OCI-LY3 (cell line): Measurements from ENCODE around the gene LASP1.

Experiments used
- H2AFZ ChIP-seq: fragments of 200-600, 300-600 bp; shearing (Covaris generic); 2 replicates; pipeline ENCODE4 v1.6.0; 2014; ENCODE audit warnings: antibody characterized with exemption, low read depth, low read length
- H3K27ac ChIP-seq: fragments of 200-600, 300-600 bp; sonication (generic); 2 replicates; pipeline ENCODE4 v1.5.1; 2014; ENCODE audit warnings: mild to moderate bottlenecking, low read length, moderate library complexity, mixed read lengths
- H3K27me3 ChIP-seq: fragments of 200-600, 300-600 bp; sonication (generic); 2 replicates; pipeline ENCODE4 v1.6.1; 2014; ENCODE audit warnings: low read depth, low read length, mixed read lengths
- H3K36me3 ChIP-seq: fragments of 200-600, 300-600 bp; sonication (generic); replicated peaks from 2 replicates; pipeline ENCODE3; 2014; ENCODE audit warnings: low read depth, low read length, mixed read lengths
- H3K4me1 ChIP-seq: fragments of 300-600, 200-600 bp; sonication (generic); 2 replicates; pipeline ENCODE4 v1.6.1; 2014; ENCODE audit warnings: low read length, mixed read lengths
- H3K4me2 ChIP-seq: fragments of 200-600, 300-600 bp; sonication (generic); 2 replicates; pipeline ENCODE4 v1.6.1; 2014; ENCODE audit warnings: low read length, mixed read lengths
- H3K4me3 ChIP-seq: fragments of 300-600, 200-600 bp; sonication (generic); 2 replicates; pipeline ENCODE4 v1.5.1; 2014; ENCODE audit warnings: antibody characterized with exemption, mild to moderate bottlenecking, low read length, moderate library complexity
- H3K79me2 ChIP-seq: fragments of 300-600, 200-600 bp; shearing (Covaris generic); 2 replicates; pipeline ENCODE4 v1.6.1; 2014; ENCODE audit warnings: mild to moderate bottlenecking, low read length, mixed read lengths
- H3K9ac ChIP-seq: fragments of 300-600, 200-600 bp; shearing (Covaris generic); 2 replicates; pipeline ENCODE4 v1.6.0; 2014; ENCODE audit warnings: mild to moderate bottlenecking, low read length, moderate library complexity
- H3K9me3 ChIP-seq: fragments of 200-600, 300-600 bp; shearing (Covaris generic); 2 replicates; pipeline ENCODE4 v1.6.1; 2014; ENCODE audit warnings: low read length, mixed read lengths; ENCODE audit not compliant: insufficient read depth
- H4K20me1 ChIP-seq: fragments of 200-600, 300-600 bp; sonication (generic); 2 replicates; pipeline ENCODE4 v1.6.1; 2016; ENCODE audit warnings: low read length, mixed read lengths; ENCODE audit not compliant: insufficient read depth
- EZH2phosphoT487 ChIP-seq: fragments of 200-600 bp; shearing (Covaris generic); IDR thresholded peaks from 2 replicates; pipeline ENCODE4 v1.6.1; 2018; ENCODE audit warnings: antibody characterized with exemption, mixed run types, low read depth
- TF ChIP-seq, protein P1 (sequence below): fragments of 200-600, 300-600 bp; sonication (generic); IDR thresholded peaks from 2 replicates; pipeline ENCODE4 v1.5.1; 2014; ENCODE audit warnings: antibody characterized with exemption, low read length, low read depth

Gene LASP1

GRCh38 chr17:38844261-38844757 lies 25.5 kb upstream of the LASP1 start:
- peaks cover 20% of the 10 kb centered on the region for H3K36me3 ChIP-seq
- H3K4me1 ChIP-seq: no peaks in the 10 kb centered on the region
- H3K79me2 ChIP-seq: peaks cover 7% of the 10 kb centered on the region; the same call in 1 of the 2 replicates
- H3K27ac ChIP-seq: no peak overlapping the region
- no peak overlapping the region for H3K4me2 ChIP-seq
- no peak overlapping the region for H3K4me3 ChIP-seq
- no peaks in the 10 kb centered on the region for H3K9me3 ChIP-seq
- H3K9ac ChIP-seq: no peak overlapping the region
- H2AFZ ChIP-seq: no peak overlapping the region
- H4K20me1 ChIP-seq: peaks cover 15% of the 10 kb centered on the region
- TF ChIP-seq, protein P1, sequence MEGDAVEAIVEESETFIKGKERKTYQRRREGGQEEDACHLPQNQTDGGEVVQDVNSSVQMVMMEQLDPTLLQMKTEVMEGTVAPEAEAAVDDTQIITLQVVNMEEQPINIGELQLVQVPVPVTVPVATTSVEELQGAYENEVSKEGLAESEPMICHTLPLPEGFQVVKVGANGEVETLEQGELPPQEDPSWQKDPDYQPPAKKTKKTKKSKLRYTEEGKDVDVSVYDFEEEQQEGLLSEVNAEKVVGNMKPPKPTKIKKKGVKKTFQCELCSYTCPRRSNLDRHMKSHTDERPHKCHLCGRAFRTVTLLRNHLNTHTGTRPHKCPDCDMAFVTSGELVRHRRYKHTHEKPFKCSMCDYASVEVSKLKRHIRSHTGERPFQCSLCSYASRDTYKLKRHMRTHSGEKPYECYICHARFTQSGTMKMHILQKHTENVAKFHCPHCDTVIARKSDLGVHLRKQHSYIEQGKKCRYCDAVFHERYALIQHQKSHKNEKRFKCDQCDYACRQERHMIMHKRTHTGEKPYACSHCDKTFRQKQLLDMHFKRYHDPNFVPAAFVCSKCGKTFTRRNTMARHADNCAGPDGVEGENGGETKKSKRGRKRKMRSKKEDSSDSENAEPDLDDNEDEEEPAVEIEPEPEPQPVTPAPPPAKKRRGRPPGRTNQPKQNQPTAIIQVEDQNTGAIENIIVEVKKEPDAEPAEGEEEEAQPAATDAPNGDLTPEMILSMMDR: no peak
- no peak for TF ChIP-seq EZH2phosphoT487
- no peaks in the 10 kb centered on the region for H3K27me3 ChIP-seq

DNA sequence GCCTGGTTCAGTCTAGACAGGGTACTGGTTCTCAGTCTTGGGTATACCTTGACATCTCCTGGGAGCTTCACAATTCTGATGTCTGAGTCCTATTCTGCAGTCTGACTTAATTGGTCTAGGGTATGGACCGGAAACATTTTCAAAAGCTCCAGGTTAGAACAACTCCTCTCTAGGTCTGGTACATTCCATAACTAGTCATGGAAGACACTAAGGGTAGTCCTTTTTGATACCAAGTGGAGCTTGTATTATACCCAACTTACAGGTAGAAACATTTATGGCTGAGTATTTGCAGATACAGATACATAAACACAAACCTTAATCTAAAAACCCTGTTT lies 21.3 kb upstream of the LASP1 start:
- H3K4me2 ChIP-seq: no peak overlapping the region
- H3K36me3 ChIP-seq: peaks cover 61% of the 10 kb centered on the region
- no peak overlapping the region for H3K4me3 ChIP-seq
- peaks cover 42% of the 10 kb centered on the region for H3K79me2 ChIP-seq
- no peak overlapping the region for H3K27ac ChIP-seq
- no peak overlapping the region for H2AFZ ChIP-seq
- no peaks in the 10 kb centered on the region for H3K9me3 ChIP-seq
- H3K9ac ChIP-seq: no peak overlapping the region
- H3K27me3 ChIP-seq: no peaks in the 10 kb centered on the region
- H4K20me1 ChIP-seq: peaks cover 52% of the 10 kb centered on the region
- H3K4me1 ChIP-seq: peaks cover 17% of the 10 kb centered on the region
- TF ChIP-seq, protein P1: no peak
- TF ChIP-seq EZH2phosphoT487: no peak

DNA sequence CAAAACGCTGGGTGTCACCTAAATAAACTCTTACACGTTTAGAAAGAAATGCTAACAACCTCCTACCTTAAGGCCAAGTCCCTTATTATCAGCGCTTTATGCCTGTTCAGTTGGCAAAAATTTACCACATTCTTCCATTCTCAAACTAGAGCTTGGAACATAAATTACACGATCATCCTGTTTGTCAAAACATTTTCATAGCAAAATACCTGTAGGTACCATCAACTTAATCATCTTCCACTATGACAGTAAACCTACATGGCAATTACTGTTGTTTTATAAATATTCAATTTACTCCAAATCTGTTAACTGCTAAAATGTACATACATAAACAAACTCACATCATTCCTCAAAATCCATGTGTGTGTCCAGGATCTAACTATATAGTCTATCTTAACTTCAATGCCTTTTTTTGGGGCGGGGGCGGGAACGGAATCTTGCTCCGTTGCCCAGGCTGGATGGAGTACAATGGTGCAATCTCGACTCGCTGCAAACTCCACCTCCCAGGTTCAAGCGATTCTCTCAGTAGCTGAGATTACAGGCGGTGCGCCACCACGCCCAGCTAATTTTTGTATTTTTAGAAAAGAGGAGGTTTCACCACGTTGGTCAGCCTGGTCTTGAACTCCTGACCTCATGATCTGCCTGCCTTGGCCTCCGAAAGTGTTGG lies 20.8 kb upstream of the LASP1 start:
- no peak overlapping the region for H3K4me3 ChIP-seq
- H3K27ac ChIP-seq: no peak overlapping the region
- no peak overlapping the region for H2AFZ ChIP-seq
- H3K9ac ChIP-seq: no peak overlapping the region
- peaks cover 43% of the 10 kb centered on the region for H3K79me2 ChIP-seq
- H4K20me1 ChIP-seq: peaks cover 52% of the 10 kb centered on the region
- H3K27me3 ChIP-seq: no peaks in the 10 kb centered on the region
- peaks cover 17% of the 10 kb centered on the region for H3K4me1 ChIP-seq
- H3K9me3 ChIP-seq: no peaks in the 10 kb centered on the region
- TF ChIP-seq, protein P1: no peak
- no peak for TF ChIP-seq EZH2phosphoT487
- H3K36me3 ChIP-seq: peaks cover 61% of the 10 kb centered on the region
- no peak overlapping the region for H3K4me2 ChIP-seq

- Histone ChIP-seq H3K79me2 (peaks cover 43% of the 10 kb centered on the region), H3K4me1 (peaks cover 22% of the 10 kb centered on the region), H3K36me3 (peaks cover 61% of the 10 kb centered on the region), H2AFZ (no peak overlapping the region), H3K4me3 (no peak overlapping the region), H3K4me2 (no peak overlapping the region), H3K9ac (no peak overlapping the region), H3K9me3 (no peaks in the 10 kb centered on the region), H4K20me1 (peaks cover 52% of the 10 kb centered on the region), H3K27ac (no peak overlapping the region), H3K27me3 (no peaks in the 10 kb centered on the region)
- TF ChIP-seq, protein P1: no peak
- TF ChIP-seq EZH2phosphoT487: no peak
These were observed 19.5 kb upstream of the LASP1 start for GRCh38 chr17:38850374-38850773.
